SK-N-SH treated with all-trans-retinoic acid at 6 μM for 48 hours (cell line): Measurements from ENCODE around the gene ARPC2.

ENCODE experiments used
- ARNTL ChIP-seq: fragments of 450-650 bp; formaldehyde crosslinking; IDR thresholded peaks from 2 replicates; pipeline ENCODE4 v1.5.0; 2020; ENCODE audit warnings: low read depth, mild to moderate bottlenecking, moderate library complexity, borderline replicate concordance
- CREB5 ChIP-seq: fragments of 250-450 bp; sonication (Bioruptor Pico); IDR thresholded peaks from 2 replicates; pipeline ENCODE4 v1.5.1; 2020; ENCODE audit warnings: low read depth, mild to moderate bottlenecking, moderate library complexity
- CSDC2 ChIP-seq: fragments of 250-450 bp; sonication (Bioruptor Pico); IDR thresholded peaks from 2 replicates; pipeline ENCODE4 v1.5.0; 2020; ENCODE audit warnings: mild to moderate bottlenecking, moderate library complexity
- CSRNP3 ChIP-seq: fragments of 250-450 bp; sonication (Bioruptor Pico); IDR thresholded peaks from 2 replicates; pipeline ENCODE4 v1.5.1; 2021; ENCODE audit warnings: mild to moderate bottlenecking, moderate library complexity
- ESRRG ChIP-seq: fragments of 250-450 bp; sonication (Bioruptor Pico); IDR thresholded peaks from 2 replicates; pipeline ENCODE4 v1.6.1; 2021; ENCODE audit warnings: mild to moderate bottlenecking
- OSR1 ChIP-seq: fragments of 250-450 bp; sonication (Bioruptor Pico); IDR thresholded peaks from 2 replicates; pipeline ENCODE4 v1.8.0; 2022; ENCODE audit warnings: moderate library complexity, mild to moderate bottlenecking, inconsistent platforms
- PATZ1 ChIP-seq: fragments of 250-450 bp; sonication (Bioruptor Pico); IDR thresholded peaks from 2 replicates; pipeline ENCODE4 v1.8.0; 2020; ENCODE audit warnings: mild to moderate bottlenecking, moderate library complexity, borderline replicate concordance
- POU6F1 ChIP-seq: fragments of 250-450 bp; sonication (Bioruptor Pico); IDR thresholded peaks from 2 replicates; pipeline ENCODE4 v1.8.0; 2021; ENCODE audit warnings: low read depth, mild to moderate bottlenecking, moderate library complexity, borderline replicate concordance
- RARB ChIP-seq: fragments of 250-450 bp; sonication (Bioruptor Pico); IDR thresholded peaks from 2 replicates; pipeline ENCODE4 v1.8.0; 2021; ENCODE audit warnings: mild to moderate bottlenecking, moderate library complexity
- SNAI2 ChIP-seq: fragments of 250-450 bp; sonication (Bioruptor Pico); IDR thresholded peaks from 2 replicates; pipeline ENCODE4 v1.5.0; 2020; ENCODE audit warnings: mild to moderate bottlenecking, moderate library complexity
- TSHZ2 ChIP-seq: fragments of 250-450 bp; sonication (Bioruptor Pico); IDR thresholded peaks from 2 replicates; pipeline ENCODE4 v1.5.0; 2020; ENCODE audit warnings: mild to moderate bottlenecking, moderate library complexity
- ZNF70 ChIP-seq: fragments of 450-650 bp; formaldehyde crosslinking; IDR thresholded peaks from 2 replicates; pipeline ENCODE4 v1.5.0; 2020; ENCODE audit warnings: mild to moderate bottlenecking, moderate library complexity

GRCh38 chr2:218271487-218271797 is 54.5 kb downstream of the ARPC2 start:
- TF ChIP-seq TSHZ2 (CRISPR knock-in tag) (no peak), CSDC2 (CRISPR knock-in tag) (no peak), RARB (CRISPR knock-in tag) (no peak), CREB5 (CRISPR knock-in tag) (no peak), ARNTL (no peak), SNAI2 (CRISPR knock-in tag) (no peak), OSR1 (CRISPR knock-in tag) (no peak), ZNF70 (CRISPR knock-in tag) (no peak), CSRNP3 (CRISPR knock-in tag) (no peak), POU6F1 (CRISPR knock-in tag) (no peak), PATZ1 (CRISPR knock-in tag) (no peak), ESRRG (CRISPR knock-in tag) (no peak)
